GM19328 (cell line): ENCODE results near the gene KRT9.
"Not testable (repeated sequence)": the region's sequence is repeated elsewhere in the genome, so short reads cannot be mapped to it uniquely, and the experiment has no call there.

ENCODE experiments used
- ATAC-seq: cut with Tn5 transposase; IDR thresholded peaks from one replicate; pipeline ENCODE4 v1.9.1; 2021; ENCODE audit warnings: mild to moderate bottlenecking, moderate library complexity; ENCODE audit not compliant: unreplicated experiment

The KRT9 gene

DNA sequence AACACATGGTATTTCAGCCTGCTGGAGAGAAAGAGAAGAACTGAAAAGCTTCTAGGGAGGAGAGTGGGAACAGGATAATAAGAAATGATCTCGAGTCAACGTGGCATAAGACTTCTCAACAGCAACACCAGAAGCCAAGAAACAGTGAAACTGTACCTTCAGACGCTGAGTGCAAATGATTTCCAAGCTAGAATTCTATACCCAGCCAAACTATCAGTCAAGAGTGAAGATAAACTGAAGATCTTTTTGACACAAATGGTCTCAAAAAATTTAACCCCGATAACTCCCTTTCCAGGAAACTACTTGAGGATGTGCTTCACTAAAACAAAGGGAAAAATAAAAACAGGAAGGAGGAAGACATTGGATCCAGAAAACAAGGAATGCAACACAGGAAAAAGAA is 35.1 kb upstream of the KRT9 start:
- not testable (repeated sequence) for ATAC-seq

DNA sequence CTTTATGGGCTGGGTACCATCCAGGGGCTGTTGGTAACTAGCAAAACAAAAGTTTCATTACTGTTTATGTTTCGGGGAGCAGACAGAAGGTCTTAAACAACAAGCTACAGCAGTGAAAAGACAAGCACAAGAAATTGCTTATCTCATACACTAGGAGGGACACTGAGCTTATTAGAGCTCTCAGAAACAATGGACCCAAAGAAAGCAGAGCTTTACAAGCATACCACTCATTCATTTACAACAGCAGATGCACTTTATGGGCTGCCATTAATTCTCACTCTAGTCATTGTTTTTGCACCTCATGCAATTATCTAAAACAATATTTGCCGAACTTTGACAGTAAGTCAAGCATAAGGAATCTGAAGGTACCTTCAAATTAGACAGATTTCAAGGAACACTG is 30.7 kb upstream of the KRT9 start:
- no peak for ATAC-seq

GRCh38 chr17:41600318-41600717 is 28.5 kb upstream of the KRT9 start:
- no peak for ATAC-seq

- no peak for ATAC-seq
These were observed 27.8 kb upstream of the KRT9 start for GRCh38 chr17:41599680-41600079.

- ATAC-seq = no peak
These were observed 23.7 kb upstream of the KRT9 start for GRCh38 chr17:41595585-41595984.

GRCh38 chr17:41594363-41594915 is 22.6 kb upstream of the KRT9 start:
- no peak for ATAC-seq

GRCh38 chr17:41593306-41593981 is 21.6 kb upstream of the KRT9 start:
- ATAC-seq = no peak

DNA sequence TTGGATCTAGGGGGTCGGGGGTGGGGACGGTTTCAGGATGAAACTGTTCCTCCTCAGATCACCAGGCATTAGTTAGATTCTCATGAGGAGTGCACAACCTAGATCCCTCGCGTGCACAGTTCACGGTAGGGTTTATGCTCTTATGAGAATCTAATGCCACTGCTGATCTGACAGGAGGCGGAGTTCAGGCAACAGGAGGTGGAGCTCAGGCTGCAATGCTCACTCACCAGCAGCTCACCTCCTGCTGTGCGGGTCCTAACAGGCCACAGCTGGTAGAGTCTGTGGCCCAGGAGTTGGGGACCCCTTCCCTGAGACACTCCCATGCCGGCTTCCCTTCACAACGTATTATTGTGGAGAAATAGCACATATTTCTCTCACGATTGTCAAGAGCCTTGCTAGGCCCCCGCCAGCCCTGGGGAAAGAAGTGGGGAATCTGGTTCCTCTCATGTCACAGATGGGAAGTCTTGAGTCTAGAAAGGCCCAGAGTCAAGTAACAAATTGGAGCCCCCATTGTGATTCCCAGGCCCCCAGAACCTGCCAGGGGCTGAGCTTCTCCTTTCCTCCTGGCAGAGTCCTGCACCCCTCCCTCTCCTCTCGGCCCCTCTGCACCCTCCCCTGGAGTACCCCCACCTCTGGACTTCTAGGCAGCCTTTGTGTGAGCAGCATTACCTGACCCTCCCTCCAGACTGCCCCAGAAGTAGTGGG is 20.9 kb upstream of the KRT9 start:
- ATAC-seq = no peak

DNA sequence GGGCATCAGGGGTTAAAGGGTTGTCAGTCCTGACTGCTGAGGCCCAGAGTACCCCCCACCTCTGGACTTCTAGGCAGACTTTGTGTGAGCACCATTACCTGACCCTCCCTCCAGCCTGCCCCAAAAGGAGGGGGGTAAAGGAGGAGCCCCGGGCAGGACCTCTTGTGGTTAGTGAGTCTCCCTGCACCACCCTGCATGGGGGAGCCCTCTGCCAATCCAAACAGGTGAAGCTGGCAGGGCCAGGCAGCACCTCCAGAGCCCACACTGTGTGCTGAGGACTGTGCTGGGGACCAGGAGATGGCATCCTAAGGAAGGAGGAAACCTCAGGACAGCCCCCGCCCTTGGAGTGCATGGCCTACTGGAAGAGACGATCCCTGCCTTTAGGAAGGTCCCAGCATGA is 17.4 kb upstream of the KRT9 start:
- ATAC-seq = no peak

DNA sequence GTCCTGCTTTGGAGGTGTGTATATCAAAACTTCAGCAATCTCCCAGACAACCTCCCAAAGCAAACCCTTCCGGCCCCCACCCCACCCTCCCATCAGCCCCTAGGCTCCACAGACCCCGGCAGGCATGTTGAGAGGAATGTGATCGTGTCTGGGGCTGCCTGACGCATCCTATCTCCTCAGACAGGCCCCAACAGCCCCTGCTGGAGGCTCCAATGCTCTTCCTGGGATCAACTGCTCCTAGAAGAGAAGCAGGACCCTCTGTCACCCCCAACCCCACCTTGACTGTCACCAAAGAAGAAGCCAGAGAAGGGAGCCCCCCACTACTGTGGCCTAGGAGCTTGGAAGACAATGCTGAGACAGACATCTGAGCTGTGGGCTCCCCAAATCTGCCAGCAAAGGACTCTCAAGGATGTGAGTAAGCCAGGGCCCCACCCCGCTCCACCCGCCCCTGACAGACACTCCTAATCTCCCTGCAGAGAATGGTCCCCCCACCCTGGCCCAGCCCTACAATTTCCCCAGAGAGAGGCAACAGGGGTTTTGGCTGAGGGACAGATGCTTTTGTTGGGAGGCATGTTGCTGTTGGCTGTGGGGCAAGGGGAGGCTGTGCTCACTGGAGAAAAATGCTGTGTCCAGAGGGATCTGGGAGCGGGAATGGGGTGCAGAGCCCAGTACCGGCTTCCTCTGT is 16.4 kb upstream of the KRT9 start:
- ATAC-seq = no peak

GRCh38 chr17:41586863-41587495 is 15.1 kb upstream of the KRT9 start, which contains the start of gene KRT14:
TSS of gene KRT14 (minus strand) at chr17:41586895. CDS start at chr17:41586834, 61 bp downstream.
- no peak for ATAC-seq

- ATAC-seq = no peak
These were observed 13.6 kb upstream of the KRT9 start for GRCh38 chr17:41585301-41586056.

DNA sequence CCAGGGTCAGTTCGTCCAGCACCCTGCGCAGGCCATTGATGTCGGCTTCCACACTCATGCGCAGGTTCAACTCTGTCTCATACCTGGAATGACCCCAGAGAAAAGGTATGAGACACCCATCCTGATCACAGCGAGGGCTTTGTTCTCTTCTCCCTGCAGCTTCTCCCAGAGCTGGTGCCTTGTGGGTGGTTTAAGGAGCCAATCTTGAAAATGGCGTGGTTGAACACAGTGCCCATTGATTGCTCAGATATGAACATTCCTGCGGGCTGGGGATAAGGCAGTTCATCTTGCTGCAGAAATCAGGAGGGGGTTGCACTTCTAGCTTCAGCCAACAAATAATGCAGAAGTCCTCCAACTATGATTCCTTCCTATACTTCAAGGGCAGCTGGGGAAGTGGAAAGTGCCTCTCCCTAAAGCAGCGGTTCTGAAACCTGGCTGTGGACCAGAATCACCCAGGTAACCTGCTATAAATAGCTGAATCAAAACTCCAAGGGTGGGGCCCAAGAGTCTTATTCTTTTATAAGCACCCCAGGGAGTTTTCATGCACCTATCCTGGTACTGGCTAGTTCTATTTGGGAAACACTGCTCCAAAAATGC is 12.6 kb upstream of the KRT9 start:
- ATAC-seq = not testable (repeated sequence)

DNA sequence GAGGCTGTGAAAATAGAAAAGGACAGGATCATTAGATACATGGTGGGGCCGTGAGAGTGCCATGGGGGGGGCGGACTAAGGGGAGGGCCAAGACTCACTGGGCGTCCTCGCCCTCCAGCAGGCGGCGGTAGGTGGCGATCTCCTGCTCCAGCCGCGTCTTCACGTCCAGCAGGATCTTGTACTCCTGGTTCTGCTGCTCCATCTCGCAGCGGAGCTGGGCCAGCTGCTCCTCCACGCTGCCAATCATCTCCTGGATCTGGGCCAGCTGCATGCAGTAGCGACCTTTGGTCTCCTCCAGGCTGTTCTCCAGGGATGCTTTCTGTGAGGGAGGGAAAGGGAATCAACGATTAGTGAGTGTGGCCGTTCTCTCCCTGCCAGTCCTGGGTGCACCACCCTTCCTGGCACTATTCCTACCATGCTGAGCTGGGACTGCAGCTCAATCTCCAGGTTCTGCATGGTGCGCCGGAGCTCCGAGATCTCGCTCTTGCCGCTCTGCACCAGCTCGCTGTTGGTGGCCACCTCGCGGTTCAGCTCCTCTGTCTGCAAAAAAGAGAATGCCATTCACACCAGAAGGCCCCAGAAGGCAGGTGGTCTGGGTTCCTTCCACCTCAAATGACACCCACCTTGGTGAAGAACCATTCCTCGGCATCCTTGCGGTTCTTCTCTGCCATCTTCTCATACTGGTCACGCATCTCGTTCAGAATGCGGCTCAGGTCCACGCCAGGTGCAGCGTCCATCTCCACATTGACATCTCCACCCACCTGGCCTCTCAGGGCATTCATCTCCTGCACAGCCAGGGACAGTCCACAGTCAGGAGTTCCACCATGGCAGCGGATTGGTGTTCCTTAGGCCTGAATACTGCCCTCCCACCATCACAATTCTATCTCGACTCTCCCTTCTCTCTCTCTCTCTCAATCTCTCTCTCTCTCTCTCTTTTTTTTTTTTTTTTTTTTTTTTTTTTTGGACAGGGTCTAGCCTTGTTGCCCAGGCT is 11.6 kb upstream of the KRT9 start:
- ATAC-seq = no peak

- not testable (repeated sequence) for ATAC-seq
These were observed 10.5 kb upstream of the KRT9 start for GRCh38 chr17:41582061-41582968.

- no peak for ATAC-seq
These were observed 9.7 kb upstream of the KRT9 start for GRCh38 chr17:41581366-41582060.

- ATAC-seq = no peak
These were observed 9.0 kb upstream of the KRT9 start for GRCh38 chr17:41580687-41581365.
